IMR-90 (cell line): ENCODE results near the gene SAXO1.

Experiments
- CEBPB ChIP-seq: IDR thresholded peaks from 2 replicates; pipeline ENCODE4 v1.6.1; 2012; ENCODE audit warnings: low read depth, low read length, improper control_type of control experiment
- POLR2A ChIP-seq: IDR thresholded peaks from 2 replicates; pipeline ENCODE4 v1.6.1; 2012; ENCODE audit warnings: mild to moderate bottlenecking, low read depth, low read length
- TF ChIP-seq, protein P1 (sequence below): fragments of 150-350 bp; IDR thresholded peaks from 2 replicates; pipeline ENCODE4 v1.6.1; 2016; ENCODE audit warnings: low read depth, mild to moderate bottlenecking, low read length, moderate library complexity, borderline replicate concordance
- TF ChIP-seq, protein P2 (sequence below): conservative IDR thresholded peaks from 2 replicates; pipeline ENCODE4 v1.5.1; 2012; ENCODE audit warnings: mild to moderate bottlenecking, low read depth, low read length, improper control_type of control experiment

DNA sequence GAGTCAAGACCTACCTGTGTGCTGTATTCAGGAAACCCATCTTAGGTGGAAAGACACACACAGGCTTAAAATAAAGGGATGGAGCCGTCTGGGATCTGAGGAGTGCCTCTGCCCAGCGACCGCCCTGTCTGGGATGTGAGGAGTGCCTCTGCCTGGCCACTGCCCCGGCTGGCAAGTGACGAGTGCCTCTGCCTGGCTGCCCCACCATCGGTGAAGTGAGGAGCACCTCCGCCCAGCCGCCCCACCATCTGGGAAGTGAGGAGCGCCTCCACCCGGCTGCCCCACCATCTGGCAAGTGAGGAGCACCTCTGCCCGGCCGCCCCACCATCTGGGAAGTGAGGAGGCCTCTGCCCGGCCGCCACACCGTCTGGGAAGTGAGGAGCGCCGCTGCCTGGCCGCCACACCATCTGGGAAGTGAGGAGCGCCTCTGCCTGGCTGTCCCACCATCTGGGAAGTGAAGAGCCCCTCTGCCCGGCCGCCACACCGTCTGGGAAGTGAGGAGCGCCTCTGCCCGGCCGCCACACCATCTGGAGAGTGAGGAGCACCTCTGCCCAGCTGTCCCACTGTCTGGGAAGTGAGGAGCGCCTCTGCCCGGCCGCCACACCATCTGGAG is 33.7 kb downstream of the SAXO1 start:
- TF ChIP-seq, protein P1, sequence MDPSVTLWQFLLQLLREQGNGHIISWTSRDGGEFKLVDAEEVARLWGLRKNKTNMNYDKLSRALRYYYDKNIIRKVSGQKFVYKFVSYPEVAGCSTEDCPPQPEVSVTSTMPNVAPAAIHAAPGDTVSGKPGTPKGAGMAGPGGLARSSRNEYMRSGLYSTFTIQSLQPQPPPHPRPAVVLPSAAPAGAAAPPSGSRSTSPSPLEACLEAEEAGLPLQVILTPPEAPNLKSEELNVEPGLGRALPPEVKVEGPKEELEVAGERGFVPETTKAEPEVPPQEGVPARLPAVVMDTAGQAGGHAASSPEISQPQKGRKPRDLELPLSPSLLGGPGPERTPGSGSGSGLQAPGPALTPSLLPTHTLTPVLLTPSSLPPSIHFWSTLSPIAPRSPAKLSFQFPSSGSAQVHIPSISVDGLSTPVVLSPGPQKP: no peak
- TF ChIP-seq, protein P2, sequence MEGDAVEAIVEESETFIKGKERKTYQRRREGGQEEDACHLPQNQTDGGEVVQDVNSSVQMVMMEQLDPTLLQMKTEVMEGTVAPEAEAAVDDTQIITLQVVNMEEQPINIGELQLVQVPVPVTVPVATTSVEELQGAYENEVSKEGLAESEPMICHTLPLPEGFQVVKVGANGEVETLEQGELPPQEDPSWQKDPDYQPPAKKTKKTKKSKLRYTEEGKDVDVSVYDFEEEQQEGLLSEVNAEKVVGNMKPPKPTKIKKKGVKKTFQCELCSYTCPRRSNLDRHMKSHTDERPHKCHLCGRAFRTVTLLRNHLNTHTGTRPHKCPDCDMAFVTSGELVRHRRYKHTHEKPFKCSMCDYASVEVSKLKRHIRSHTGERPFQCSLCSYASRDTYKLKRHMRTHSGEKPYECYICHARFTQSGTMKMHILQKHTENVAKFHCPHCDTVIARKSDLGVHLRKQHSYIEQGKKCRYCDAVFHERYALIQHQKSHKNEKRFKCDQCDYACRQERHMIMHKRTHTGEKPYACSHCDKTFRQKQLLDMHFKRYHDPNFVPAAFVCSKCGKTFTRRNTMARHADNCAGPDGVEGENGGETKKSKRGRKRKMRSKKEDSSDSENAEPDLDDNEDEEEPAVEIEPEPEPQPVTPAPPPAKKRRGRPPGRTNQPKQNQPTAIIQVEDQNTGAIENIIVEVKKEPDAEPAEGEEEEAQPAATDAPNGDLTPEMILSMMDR: no peak
- no peak for TF ChIP-seq CEBPB
- no peak for TF ChIP-seq POLR2A
